CD14-positive monocyte (primary cell): ENCODE data around the gene UBE2N. TPM values are rescaled to one million over a fixed set of nuclear protein-coding genes. Genes with fewer than 3 reads are reported as not detected.
"Not testable (repeated sequence)": the region's sequence is repeated elsewhere in the genome, so short reads cannot be mapped to it uniquely, and the experiment has no call there.

Experiments used
- DNase-seq, 3 donors: peaks; one replicate each; pipeline ENCODE4 v3.0.0-alpha.2; 2011 to 2022
- H2AFZ ChIP-seq: 2 replicates; pipeline ENCODE4 v1.6.0; 2012; ENCODE audit warnings: mild to moderate bottlenecking, low read depth, low read length, inconsistent platforms; ENCODE audit not compliant: insufficient read depth, poor library complexity, severe bottlenecking
- H3K27ac ChIP-seq, 2 donors: 1 replicate in 1 of 2; 2 replicates in 1 of 2; pipeline ENCODE4 v1.5.1; 2012 to 2013; ENCODE audit warnings: low read length in 2 of 2, control low read depth in 1 of 2, inconsistent platforms in 1 of 2, low read depth in 1 of 2, mild to moderate bottlenecking in 1 of 2
- H3K27me3 ChIP-seq, 2 donors: one replicate each; pipeline versions ENCODE4 v1.6.0 to v1.6.1; 2011 to 2013; ENCODE audit warnings: low read length in 2 of 2; ENCODE audit not compliant: control insufficient read depth in 2 of 2, insufficient read depth in 2 of 2
- H3K36me3 ChIP-seq, 2 donors: replicated peaks in 1 of 2; 1 replicate in 1 of 2; 2 replicates in 1 of 2; pipeline versions ENCODE4 v1.5.1 to v1.6.1; 2012 to 2013; ENCODE audit warnings: low read length in 2 of 2, control low read depth in 1 of 2, inconsistent platforms in 1 of 2, mild to moderate bottlenecking in 1 of 2; ENCODE audit not compliant: insufficient read depth in 2 of 2, control insufficient read depth in 1 of 2
- H3K4me1 ChIP-seq, 2 donors: 1 replicate in 1 of 2; 2 replicates in 1 of 2; pipeline versions ENCODE4 v1.5.1 to v1.6.1; 2012 to 2013; ENCODE audit warnings: low read length in 2 of 2, control low read depth in 1 of 2, inconsistent platforms in 1 of 2, mild to moderate bottlenecking in 1 of 2, moderate library complexity in 1 of 2; ENCODE audit not compliant: insufficient read depth in 2 of 2, control insufficient read depth in 1 of 2
- H3K4me2 ChIP-seq: replicated peaks from 2 replicates; pipeline ENCODE3; 2012; ENCODE audit warnings: low read length, moderate library complexity, mild to moderate bottlenecking; ENCODE audit not compliant: poor library complexity, severe bottlenecking; ENCODE audit errors: extremely low read depth
- H3K4me3 ChIP-seq, 3 experiments: fragments of 200-600 bp in 1 of 3; sonication (generic) in 1 of 3; replicated peaks in 1 of 3; 1 replicate in 2 of 3; 2 replicates in 1 of 3; pipeline ENCODE4 v1.5.1; 2011 to 2013; ENCODE audit warnings: low read length in 3 of 3, mild to moderate bottlenecking in 3 of 3, control low read depth in 2 of 3, low read depth in 2 of 3, inconsistent platforms in 1 of 3, moderate library complexity in 1 of 3
- H3K79me2 ChIP-seq: 2 replicates; pipeline ENCODE4 v1.6.0; 2012; ENCODE audit warnings: mild to moderate bottlenecking, control low read depth, inconsistent platforms, low read length, moderate library complexity; ENCODE audit not compliant: insufficient read depth
- H3K9ac ChIP-seq: 2 replicates; pipeline ENCODE4 v1.6.0; 2017; ENCODE audit warnings: low read length, mild to moderate bottlenecking; ENCODE audit not compliant: insufficient read depth, poor library complexity, severe bottlenecking
- H3K9me3 ChIP-seq, 2 donors: replicated peaks in 1 of 2; 1 replicate in 1 of 2; 2 replicates in 1 of 2; pipeline versions ENCODE4 v1.5.1 to v1.6.1; 2012 to 2013; ENCODE audit warnings: low read length in 2 of 2, control low read depth in 1 of 2; ENCODE audit not compliant: control insufficient read depth in 1 of 2, insufficient read depth in 1 of 2
- H4K20me1 ChIP-seq: 2 replicates; pipeline ENCODE4 v1.6.0; 2012; ENCODE audit warnings: mild to moderate bottlenecking, low read length, control low read depth, moderate library complexity; ENCODE audit not compliant: insufficient read depth
- H3K27ac Mint-ChIP-seq, 7 donors: one replicate each; pipeline ENCODE4 v1.8.0; 2020; ENCODE audit warnings: mild to moderate bottlenecking in 7 of 7, mixed read lengths in 7 of 7, moderate library complexity in 6 of 7, inconsistent platforms in 2 of 7
- H3K27me3 Mint-ChIP-seq, 3 donors: one replicate each; pipeline ENCODE4 v1.8.0; 2021 to 2022; ENCODE audit warnings: low read depth in 3 of 3, mild to moderate bottlenecking in 3 of 3, mixed read lengths in 3 of 3, moderate library complexity in 3 of 3, inconsistent platforms in 1 of 3
- H3K36me3 Mint-ChIP-seq, 2 donors: one replicate each; pipeline ENCODE4 v1.8.0; 2020; ENCODE audit warnings: mixed read lengths in 2 of 2, inconsistent platforms in 1 of 2, mild to moderate bottlenecking in 1 of 2
- H3K4me1 Mint-ChIP-seq: one replicate; pipeline ENCODE4 v1.8.0; 2020; ENCODE audit warnings: mild to moderate bottlenecking, mixed read lengths
- H3K4me3 Mint-ChIP-seq, 2 donors: one replicate each; pipeline ENCODE4 v1.8.0; 2020; ENCODE audit warnings: mild to moderate bottlenecking in 2 of 2, mixed read lengths in 2 of 2, moderate library complexity in 1 of 2
- H3K9me3 Mint-ChIP-seq, 7 donors: one replicate each; pipeline ENCODE4 v1.8.0; 2020 to 2022; ENCODE audit warnings: mixed read lengths in 7 of 7, mild to moderate bottlenecking in 6 of 7, moderate library complexity in 6 of 7, inconsistent platforms in 2 of 7
- CTCF ChIP-seq: fragments of 200-600 bp; IDR thresholded peaks from one replicate; pipeline ENCODE4 v1.8.0; 2022; ENCODE audit warnings: antibody characterized with exemption, mild to moderate bottlenecking
- WGBS: methylation state at CpG from one replicate; pipeline ENCODE4 v1.1.5; 2013; ENCODE audit warnings: missing lambda C conversion rate; ENCODE audit not compliant: insufficient coverage; 5-methylcytosine and 5-hydroxymethylcytosine counted together
- intact Hi-C, 2 donors: fragments of 100-400 bp; cut with micrococcal nuclease; formaldehyde crosslinking; loops; one replicate each; pipeline versions ENCODE4 v1.15.0 to v1.15.1; 2023
- polyA plus RNA-seq, 3 donors: library from polyadenylated mRNA; depleted of rRNA in 1 of 3; unstranded in 2 of 3; stranded (reverse) in 1 of 3; fragments of 300-500 nt in 2 of 3; fragments of >200 nt in 1 of 3; fragmentation: Illumina TruSeq in 2 of 3; gene quantifications; 1 replicate in 2 of 3; 2 replicates in 1 of 3; pipeline ENCODE4 v1.2.3, GENCODE V29; 2012 to 2021

Gene UBE2N
- polyA plus RNA-seq, 3 donors: 31.2 to 119 (median 108) TPM

GRCh38 chr12:93413064-93413463 lies 28.7 kb downstream of the UBE2N start:
- Histone ChIP-seq H3K4me2 (no peak overlapping the region), H3K9me3 (no peaks in the 10 kb centered on the region), H3K79me2 (peaks cover 76% of the 10 kb centered on the region), H3K4me3 (no peak overlapping the region), H3K36me3 (peaks cover 16 to 33% of the 10 kb centered on the region in 2 donors), H2AFZ (no peak overlapping the region), H3K4me1 (peaks cover 12 to 13% of the 10 kb centered on the region in 2 donors), H3K27ac (peak overlapping the region in 1 of 2 donors; percentile 33), H3K9ac (no peak overlapping the region), H3K27me3 (no peaks in the 10 kb centered on the region), H4K20me1 (peaks cover 73% of the 10 kb centered on the region)
- intact Hi-C loops: no loop called here
- Mint-ChIP-seq H3K4me3 (no peak overlapping the region), H3K27ac (peak overlapping the region in 3 of 7 donors; percentile 37 to 65 (median 63)), H3K4me1 (peaks cover 33% of the 10 kb centered on the region), H3K36me3 (peaks cover 27 to 28% of the 10 kb centered on the region in 2 donors), H3K27me3 (no peaks in the 10 kb centered on the region), H3K9me3 (no peaks in the 10 kb centered on the region)
- DNase-seq: peak in 2 of 3 donors; percentile 13 to 33
- no peak for TF ChIP-seq CTCF
- WGBS: 43% methylated on average over 2 of the region's 3 CpGs

- H3K27me3 Mint-ChIP-seq, H3K4me3 Mint-ChIP-seq, H3K4me3 ChIP-seq, H3K9me3 ChIP-seq, H3K4me2 ChIP-seq, H3K27me3 ChIP-seq, DNase-seq, H3K9me3 Mint-ChIP-seq, H2AFZ ChIP-seq, H3K9ac ChIP-seq, H3K27ac ChIP-seq, intact Hi-C loops: not testable (repeated sequence)
- Mint-ChIP-seq H3K4me1 (peaks cover 33% of the 10 kb centered on the region), H3K36me3 (peaks cover 32 to 33% of the 10 kb centered on the region in 2 donors), H3K27ac (peak overlapping the region in 2 of 7 donors; percentile 28 to 65)
- Histone ChIP-seq H3K4me1 (peaks cover 12 to 13% of the 10 kb centered on the region in 2 donors), H4K20me1 (peaks cover 67% of the 10 kb centered on the region), H3K36me3 (peaks cover 16 to 39% of the 10 kb centered on the region in 2 donors), H3K79me2 (peaks cover 69% of the 10 kb centered on the region)
- 100% methylated on average over 1 of the region's 8 CpGs for WGBS
These were observed 29.4 kb downstream of the UBE2N start for GRCh38 chr12:93412396-93412795.

GRCh38 chr12:93411060-93411459 lies 30.7 kb downstream of the UBE2N start:
- Histone ChIP-seq H3K4me1 (peaks cover 12 to 13% of the 10 kb centered on the region in 2 donors), H3K79me2 (peaks cover 56% of the 10 kb centered on the region), H3K36me3 (peaks cover 16 to 47% of the 10 kb centered on the region in 2 donors), H4K20me1 (peaks cover 53% of the 10 kb centered on the region)
- H3K9me3 ChIP-seq, H3K9ac ChIP-seq, intact Hi-C loops, H3K9me3 Mint-ChIP-seq, H3K27me3 ChIP-seq, H3K4me3 Mint-ChIP-seq, H3K4me3 ChIP-seq, H2AFZ ChIP-seq, DNase-seq, H3K27me3 Mint-ChIP-seq, H3K27ac ChIP-seq, H3K4me2 ChIP-seq: not testable (repeated sequence)
- peaks cover 37 to 40% of the 10 kb centered on the region in 2 donors for H3K36me3 Mint-ChIP-seq
- 97% methylated on average over 4 of the region's 6 CpGs for WGBS
- peak overlapping the region in 1 of 7 donors; percentile 7 for H3K27ac Mint-ChIP-seq
- peaks cover 34% of the 10 kb centered on the region for H3K4me1 Mint-ChIP-seq
